ENCODE data around the gene CLMN. TPM values are rescaled to one million over a fixed set of nuclear protein-coding genes. Genes with fewer than 3 reads are reported as not detected.

CLMN gene
- total and polyA plus RNA-seq, 2 of the 8 experiments (the other 6 are each of a cell fraction or from before 2014, with no cell fraction given): 1.6 to 8.2 TPM

DNA sequence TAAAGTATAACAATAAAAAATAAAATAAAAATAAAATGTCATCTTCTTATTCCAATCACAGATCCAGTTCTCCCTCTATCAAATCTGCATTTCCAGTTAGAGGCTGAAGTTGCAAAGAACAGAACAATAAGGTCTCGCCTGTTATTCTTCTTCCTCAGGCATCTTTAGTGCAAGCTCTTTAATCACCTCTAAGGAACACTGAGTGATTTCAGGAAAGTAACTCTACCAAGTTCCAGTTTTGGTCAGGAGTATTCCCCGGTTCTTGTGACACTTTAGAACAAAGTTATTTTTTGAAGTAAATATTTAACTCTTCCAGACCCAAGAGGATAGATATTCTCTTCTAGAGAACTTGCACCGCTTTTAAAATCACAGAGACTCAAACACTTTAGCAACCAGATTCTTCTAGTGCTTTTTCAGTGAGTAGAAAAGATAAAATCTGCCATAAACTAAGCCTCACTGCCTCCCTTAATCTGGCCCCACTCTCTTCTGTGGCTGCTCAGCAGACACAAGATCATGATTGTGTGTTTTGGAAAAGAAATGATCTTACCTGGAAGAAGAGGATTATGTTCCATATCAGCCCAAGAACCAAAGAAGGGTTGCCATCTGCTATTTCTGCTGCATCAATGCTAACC lies 104.5 kb downstream of the CLMN start (continued):
- TF ChIP-seq TBP (IDR thresholded peaks at IDR 0.05; ENCODE audit: low read depth, low read length): no peak

All from H1 (cell line).